GM12801 (cell line): ENCODE data around the gene HCRTR1.

Experiments
- TF ChIP-seq, protein P1 (sequence below): IDR thresholded peaks from one replicate; pipeline ENCODE4 v1.5.1; 2011; ENCODE audit warnings: control low read depth; ENCODE audit not compliant: insufficient read length; ENCODE audit errors: extremely low read depth

Gene HCRTR1

DNA sequence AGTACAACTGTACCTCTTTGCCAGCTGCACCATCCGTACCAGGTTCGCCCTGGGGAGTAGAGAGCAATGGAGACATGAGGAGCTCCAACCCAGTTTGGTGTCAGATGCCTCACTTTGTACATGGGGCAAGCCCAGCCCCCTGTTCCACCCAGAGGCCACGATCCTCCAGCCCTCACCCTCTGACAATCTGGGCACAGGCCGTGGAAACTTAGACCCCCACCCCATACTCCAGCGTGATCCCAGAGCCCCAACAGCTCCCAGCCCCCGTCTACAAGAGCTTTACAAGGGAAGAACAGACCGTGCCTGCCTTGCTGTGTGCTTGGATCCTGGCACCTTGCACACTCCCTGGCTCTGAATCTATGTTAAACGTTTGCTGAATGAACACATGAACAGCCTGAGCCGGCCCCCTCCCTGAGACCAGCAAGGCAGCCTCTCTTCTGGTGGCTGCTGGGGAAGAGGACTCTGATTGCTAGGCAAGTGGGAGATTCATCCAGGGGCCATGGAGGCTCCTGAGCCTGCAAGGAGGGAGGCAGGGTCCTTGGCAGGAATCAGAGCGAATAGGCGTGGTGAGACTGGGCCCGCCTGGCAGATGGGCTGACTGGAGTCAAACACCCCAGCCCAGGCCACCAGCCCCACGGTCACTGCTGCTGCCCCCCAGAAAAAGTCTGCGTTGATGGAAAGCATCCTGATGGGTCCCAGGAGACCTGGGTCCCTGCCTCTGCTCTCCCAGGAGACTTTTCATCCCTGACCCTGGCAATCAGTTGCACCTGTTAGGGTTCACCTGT, 39.7 kb downstream of the HCRTR1 start:
- TF ChIP-seq, protein P1, sequence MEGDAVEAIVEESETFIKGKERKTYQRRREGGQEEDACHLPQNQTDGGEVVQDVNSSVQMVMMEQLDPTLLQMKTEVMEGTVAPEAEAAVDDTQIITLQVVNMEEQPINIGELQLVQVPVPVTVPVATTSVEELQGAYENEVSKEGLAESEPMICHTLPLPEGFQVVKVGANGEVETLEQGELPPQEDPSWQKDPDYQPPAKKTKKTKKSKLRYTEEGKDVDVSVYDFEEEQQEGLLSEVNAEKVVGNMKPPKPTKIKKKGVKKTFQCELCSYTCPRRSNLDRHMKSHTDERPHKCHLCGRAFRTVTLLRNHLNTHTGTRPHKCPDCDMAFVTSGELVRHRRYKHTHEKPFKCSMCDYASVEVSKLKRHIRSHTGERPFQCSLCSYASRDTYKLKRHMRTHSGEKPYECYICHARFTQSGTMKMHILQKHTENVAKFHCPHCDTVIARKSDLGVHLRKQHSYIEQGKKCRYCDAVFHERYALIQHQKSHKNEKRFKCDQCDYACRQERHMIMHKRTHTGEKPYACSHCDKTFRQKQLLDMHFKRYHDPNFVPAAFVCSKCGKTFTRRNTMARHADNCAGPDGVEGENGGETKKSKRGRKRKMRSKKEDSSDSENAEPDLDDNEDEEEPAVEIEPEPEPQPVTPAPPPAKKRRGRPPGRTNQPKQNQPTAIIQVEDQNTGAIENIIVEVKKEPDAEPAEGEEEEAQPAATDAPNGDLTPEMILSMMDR = no peak

DNA sequence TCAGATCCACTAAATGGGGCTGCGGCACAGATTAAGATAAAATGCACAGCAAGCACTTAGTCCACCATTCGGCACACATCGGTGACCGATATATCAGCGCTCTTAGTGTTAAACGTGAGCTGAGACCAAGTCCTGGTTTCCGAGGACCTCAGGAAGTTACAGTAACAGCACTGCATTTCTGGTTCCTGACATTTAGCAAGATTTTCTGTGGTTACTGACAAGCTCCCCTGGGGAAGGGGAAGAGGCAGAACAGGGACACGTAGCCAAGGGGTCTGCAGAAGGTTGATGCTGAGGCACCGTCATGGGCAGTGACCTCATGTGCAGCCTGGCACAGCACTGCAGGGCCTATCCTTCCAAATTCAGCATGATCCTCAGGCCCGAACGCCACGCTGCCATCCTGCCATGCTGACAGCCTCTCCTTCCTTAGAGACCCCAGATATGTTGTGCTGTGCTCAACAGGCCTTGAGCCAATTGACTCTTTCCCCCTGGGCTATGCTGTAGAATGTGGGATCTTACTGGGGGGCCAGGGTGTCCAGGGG, 40.6 kb downstream of the HCRTR1 start:
- TF ChIP-seq, protein P1 = no peak

DNA sequence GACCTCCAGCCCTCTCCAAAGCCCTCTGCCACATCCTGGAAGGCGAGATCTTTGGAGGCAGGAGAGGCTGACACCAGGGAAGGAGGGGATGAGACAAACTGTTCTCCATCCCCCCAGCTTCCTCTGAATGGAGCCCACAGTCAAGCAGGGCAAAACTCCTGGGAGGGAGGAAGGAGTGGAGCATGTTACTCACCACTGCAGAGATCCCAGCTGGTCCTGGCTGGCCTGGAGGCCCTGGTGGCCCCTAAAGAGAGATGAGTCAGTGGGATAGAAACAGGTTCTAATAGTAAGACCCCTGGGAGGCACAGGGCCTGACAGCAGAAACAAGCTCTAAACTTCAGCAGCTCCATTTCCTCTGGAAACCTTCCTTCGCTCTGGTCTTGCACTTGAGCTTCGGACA, 41.2 kb downstream of the HCRTR1 start:
- TF ChIP-seq, protein P1 = no peak

DNA sequence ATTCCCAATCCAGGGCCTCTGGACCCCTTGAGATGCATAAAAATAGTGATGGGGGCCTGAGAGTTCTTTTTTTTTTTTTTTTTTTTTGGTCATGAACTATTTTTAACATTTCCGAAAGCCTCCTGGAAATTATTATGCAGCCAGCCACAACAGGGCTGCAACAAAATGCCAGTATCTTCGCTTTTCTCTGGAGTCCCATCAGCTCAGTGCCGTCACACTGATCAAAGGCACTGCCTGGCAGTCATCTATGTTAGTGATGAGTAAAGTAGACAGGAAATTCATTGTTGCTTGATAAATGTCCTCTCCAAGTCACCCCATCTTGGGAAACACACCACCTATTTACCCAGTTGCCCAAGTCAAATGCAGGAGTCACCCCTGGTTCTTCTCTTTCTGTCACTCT, 42.4 kb downstream of the HCRTR1 start:
- TF ChIP-seq, protein P1 = no peak

DNA sequence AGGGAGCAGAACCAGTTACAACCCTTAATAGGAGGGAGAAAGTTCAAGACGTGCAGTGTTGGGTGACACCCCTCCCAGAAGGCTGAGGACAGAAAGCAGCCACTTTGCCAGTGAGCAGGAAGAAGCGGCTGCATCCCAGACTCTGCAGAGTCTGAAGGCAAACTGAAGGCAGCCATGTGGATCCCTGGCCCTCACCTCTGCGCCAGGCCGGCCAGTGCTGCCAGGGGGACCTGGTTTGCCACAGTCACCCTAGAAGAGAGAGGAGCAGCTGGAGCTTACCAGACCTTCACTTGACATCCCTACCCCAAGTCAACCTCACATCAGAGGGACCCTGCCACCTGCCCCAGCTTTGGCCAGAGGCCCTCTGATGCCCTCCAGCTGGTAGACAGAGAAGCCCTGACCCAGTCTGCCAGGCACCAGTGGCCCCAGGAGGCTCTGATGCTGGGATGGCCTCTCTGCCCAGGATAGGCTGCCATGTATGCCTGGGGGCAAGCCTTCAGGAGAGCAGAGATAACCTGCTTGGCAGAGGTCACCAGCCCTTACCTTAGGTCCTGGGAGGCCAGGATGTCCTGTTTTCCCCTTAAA, 43.5 kb downstream of the HCRTR1 start:
- TF ChIP-seq, protein P1 = no peak

DNA sequence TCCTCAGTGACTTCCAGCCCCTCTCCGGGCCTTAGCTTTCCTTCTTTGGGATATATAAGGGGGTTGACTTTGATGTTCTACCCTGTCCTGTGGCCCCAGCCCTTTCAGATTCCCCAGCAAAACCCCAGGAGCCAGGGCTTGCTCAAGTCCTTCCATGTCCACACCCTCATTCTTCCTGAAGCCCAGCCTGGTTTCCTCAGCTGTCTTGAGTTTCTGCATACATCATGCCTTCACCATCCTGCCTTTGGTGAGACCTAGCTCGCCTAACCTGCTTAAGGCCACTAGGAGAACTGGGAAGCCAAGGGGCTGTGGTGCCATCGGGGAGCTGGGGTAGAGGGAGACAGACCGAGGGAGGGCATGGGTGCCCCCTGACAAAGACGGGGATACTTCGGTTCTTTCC, 44.4 kb downstream of the HCRTR1 start:
- TF ChIP-seq, protein P1 = no peak

DNA sequence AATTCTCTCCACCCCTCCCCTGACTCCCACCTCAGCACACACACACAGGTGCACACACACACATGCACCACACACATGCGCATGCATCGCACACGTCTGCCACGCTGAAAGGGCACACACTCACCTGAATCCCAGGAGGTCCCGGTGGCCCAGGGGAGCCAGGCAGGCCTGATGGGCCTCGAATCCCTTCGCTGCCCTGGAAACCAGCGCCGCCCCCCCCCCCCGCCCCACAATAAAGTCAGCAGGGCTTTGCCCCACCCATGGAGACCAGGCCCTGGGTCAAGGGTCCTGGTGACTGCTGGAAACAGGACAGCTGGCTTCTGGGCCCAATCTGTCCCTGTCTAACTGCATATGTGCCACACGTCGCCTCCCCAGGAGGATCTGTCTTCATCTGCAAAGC, 45.0 kb downstream of the HCRTR1 start:
- TF ChIP-seq, protein P1 = no peak
